ENCODE measurements around the gene TEN1. TPM values are rescaled to one million over a fixed set of nuclear protein-coding genes. Genes with fewer than 3 reads are reported as not detected.

The TEN1 gene
- total and polyA plus RNA-seq, 9 of the 15 experiments (the other 6 are each of a cell fraction or from before 2014, with no cell fraction given) = 1.3 to 25.7 (median 10.1) TPM

DNA sequence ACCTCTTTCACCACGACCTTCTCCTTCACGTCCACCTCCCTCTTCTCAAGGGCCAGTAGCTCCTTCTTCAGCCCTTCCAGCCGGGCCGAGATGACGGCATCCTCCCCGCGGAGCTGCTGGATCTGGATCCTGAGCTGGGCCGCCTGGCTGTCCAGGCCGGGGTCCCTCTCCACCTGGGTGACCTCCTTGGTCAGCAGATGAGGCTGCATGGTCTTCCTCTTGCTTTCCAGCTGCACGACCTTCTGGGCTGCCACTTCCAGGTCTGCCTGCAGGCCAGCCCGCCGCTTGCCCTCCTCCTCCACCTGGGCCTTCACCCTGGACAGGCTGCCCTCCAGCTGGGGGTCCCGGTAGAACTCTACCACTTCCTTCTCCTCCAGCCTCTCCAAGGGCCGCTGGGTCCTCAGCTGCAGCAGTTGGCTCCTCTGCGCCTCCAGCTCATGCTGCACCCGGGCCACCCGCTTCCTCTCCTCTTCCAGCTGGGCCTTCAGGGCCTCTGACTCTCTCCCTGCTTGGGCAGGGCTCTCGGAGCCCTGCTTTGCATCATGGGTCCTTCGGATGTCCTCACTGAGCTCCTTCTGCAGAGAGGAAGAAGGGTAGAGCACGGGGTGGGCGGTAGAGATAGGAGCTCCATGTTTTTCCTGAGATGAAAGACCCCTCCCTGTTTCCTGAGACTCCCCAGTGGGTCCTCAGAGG is 31.1 kb downstream of the TEN1 start:
- H3K4me1 ChIP-seq (replicated peaks in 1 of 2; ENCODE audit: control insufficient read depth in 2 of 2, insufficient read depth in 2 of 2, low read length in 2 of 2) = peaks cover 0 to 51% of the 10 kb centered on the region in 2 experiments; a peak in 3 of 5 replicates
- ChIA-PET POLR2A (interaction anchor here (0.6 to 2.0 kb wide), 10 partner anchors 10 to 234 kb away, joined by 3 to 9 read pairs (median 4); partner anchors contain the start of genes CDK3 and FBF1), CTCF (ENCODE audit: low intra/inter-chr PET ratio) (no interaction called here)
- no peak overlapping the region for H2AFZ ChIP-seq (ENCODE audit: low read depth, low read length)
- no peaks in the 10 kb centered on the region for H3K9me1 ChIP-seq (ENCODE audit: control insufficient read depth, insufficient read depth, low read length)
- 0 out of 2 replicates have a peak, but pooled peaks cover 5% of the 10 kb centered on the region for H4K20me1 ChIP-seq (replicated peaks; ENCODE audit: control insufficient read depth, insufficient read depth, low read length)
- no peaks in the 10 kb centered on the region for H3K9me3 ChIP-seq (replicated peaks; ENCODE audit: control insufficient read depth, insufficient read depth, low read depth, low read length)
- no TSS peak for BruUV-seq (replicated peaks)
- FAIRE-seq (no peak), DNase-seq (ENCODE audit: extremely low read depth in 1 of 4, low spot score in 3 of 4) (no peak), ATAC-seq (no peak)
- peaks cover 40 to 60% of the 10 kb centered on the region in 2 experiments for H3K27me3 ChIP-seq (ENCODE audit: control insufficient read depth in 2 of 2, insufficient read depth in 2 of 2, low read length in 2 of 2)
- in situ Hi-C loops (cut with MboI) (loop anchor here (5.0 to 10.0 kb wide), 3 partner anchors 103 to 282 kb away; a partner anchor contains a TSS), intact Hi-C loops (cut with micrococcal nuclease) (loop anchor here (5.0 to 10.0 kb wide), 3 partner anchors 112 to 287 kb away; no protein-coding TSS in a partner anchor)
- H3K27ac ChIP-seq (ENCODE audit: extremely low read depth, low read depth, low read length) = no peak overlapping the region
- 0 out of 4 replicates have a peak, but pooled peaks of 1 of the 2 experiments have one; percentile 28 for TF ChIP-seq MCM7 (IDR thresholded peaks at IDR 0.05)
- TF ChIP-seq, protein P1, sequence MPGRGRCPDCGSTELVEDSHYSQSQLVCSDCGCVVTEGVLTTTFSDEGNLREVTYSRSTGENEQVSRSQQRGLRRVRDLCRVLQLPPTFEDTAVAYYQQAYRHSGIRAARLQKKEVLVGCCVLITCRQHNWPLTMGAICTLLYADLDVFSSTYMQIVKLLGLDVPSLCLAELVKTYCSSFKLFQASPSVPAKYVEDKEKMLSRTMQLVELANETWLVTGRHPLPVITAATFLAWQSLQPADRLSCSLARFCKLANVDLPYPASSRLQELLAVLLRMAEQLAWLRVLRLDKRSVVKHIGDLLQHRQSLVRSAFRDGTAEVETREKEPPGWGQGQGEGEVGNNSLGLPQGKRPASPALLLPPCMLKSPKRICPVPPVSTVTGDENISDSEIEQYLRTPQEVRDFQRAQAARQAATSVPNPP (IDR thresholded peaks at IDR 0.05; ENCODE audit: borderline replicate concordance, insufficient read depth, insufficient read length) = no peak
- H3K36me3 ChIP-seq (ENCODE audit: control insufficient read depth, insufficient read depth, low read length) = peaks cover 4% of the 10 kb centered on the region; the same call in 2 of the 3 replicates
- 3% methylated on average over 17 of the region's 21 CpGs for WGBS (ENCODE audit: insufficient coverage, low coverage, missing lambda C conversion rate)
- H3K4me3 ChIP-seq = no peak overlapping the region
- peak overlapping the region in 1 of 2 experiments; percentile 20; a peak in 1 of 4 replicates for H3K9ac ChIP-seq (ENCODE audit: insufficient read depth in 1 of 2, low read depth in 2 of 2, low read length in 2 of 2)
- H3K79me2 ChIP-seq (ENCODE audit: control insufficient read depth, insufficient read depth, low read length) = no peaks in the 10 kb centered on the region
- no peak overlapping the region for H3K4me2 ChIP-seq (ENCODE audit: insufficient read depth, low read length)
